GM19372 (cell line): ENCODE data around the gene MOB3B.
"Not testable (repeated sequence)": the region's sequence is repeated elsewhere in the genome, so short reads cannot be mapped to it uniquely, and the experiment has no call there.

ENCODE experiments used
- ATAC-seq: cut with Tn5 transposase; IDR thresholded peaks from one replicate; pipeline ENCODE4 v1.9.1; 2021; ENCODE audit warnings: mild to moderate bottlenecking, low read depth, moderate library complexity; ENCODE audit not compliant: unreplicated experiment

Gene MOB3B

DNA sequence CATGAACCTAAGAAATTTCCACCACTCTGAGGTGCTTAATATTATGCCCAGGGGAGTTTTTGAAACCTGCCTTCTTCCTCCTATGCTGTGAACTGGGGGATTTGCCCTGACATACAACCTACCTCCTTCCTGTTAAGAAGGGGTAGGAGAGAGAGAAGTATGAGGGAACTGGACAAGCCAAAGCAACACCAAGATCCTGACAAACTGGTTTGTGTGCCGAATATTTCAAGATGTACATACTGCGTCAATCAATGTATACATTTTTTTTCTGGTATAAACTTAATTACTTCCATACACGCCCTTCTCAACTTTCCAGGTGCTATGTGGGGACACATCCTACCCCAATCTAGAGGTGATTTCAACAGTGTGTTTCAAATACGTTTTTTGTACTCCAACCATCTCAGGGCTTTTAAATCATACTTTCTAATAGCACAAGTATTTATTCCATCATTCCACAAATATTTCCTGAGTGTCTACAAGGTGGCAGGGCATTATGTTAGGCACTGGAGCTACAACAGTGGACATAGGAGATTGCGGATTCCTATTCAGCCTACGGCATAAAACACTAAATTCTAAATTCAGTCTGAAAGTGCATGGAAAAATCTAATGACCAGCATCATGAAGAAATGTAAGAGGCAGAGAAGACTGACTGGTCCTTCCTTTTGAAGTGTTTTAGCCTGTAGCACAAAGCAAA lies 75.6 kb downstream of the MOB3B start:
- ATAC-seq = no peak

DNA sequence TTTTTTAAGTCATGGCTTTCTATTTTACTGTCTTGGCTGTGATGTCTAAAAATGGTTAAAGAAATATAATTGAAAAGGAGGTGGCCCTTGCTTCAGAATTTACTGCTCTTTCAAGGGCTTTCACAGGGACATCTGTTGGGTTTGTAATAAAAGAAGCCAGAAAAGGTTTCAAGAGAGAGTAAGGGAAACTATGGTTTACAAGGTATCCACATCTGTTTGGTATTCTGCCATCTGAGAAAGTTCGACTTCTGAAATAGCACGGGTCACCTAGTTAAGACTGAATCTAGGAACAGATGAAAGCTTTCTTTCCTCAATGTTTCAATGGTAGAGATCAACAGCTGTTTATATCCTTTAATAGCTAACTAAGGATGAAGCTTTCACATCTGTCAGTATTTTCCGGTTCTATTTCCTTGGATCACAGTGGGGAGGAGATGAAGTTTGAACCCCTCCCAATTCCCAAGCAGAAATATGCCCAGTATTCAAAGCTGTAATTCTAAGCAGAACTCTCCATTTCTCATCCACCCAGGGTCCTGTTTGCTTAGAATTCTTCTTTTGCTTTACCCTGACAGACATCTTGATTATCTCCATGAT lies 78.3 kb downstream of the MOB3B start:
- no peak for ATAC-seq

DNA sequence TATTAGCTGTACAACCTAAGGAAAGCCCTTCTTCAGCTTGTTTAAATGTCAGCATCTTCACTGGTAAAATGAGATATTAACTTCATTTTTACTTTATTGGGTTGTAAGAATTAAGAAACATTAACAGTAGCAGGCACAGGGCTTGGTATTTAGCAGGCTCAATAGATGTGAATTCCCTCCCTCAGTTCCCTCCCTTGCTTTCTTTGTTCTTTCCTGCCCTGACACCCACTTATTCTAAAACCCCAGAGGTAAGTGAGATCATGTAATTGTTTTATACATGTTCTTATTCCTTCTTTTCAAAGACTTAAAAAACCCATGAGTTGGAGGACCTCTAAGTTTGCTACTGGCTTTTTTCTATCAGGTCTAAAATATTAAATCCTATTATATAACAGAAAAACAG lies 78.9 kb downstream of the MOB3B start:
- ATAC-seq = no peak

DNA sequence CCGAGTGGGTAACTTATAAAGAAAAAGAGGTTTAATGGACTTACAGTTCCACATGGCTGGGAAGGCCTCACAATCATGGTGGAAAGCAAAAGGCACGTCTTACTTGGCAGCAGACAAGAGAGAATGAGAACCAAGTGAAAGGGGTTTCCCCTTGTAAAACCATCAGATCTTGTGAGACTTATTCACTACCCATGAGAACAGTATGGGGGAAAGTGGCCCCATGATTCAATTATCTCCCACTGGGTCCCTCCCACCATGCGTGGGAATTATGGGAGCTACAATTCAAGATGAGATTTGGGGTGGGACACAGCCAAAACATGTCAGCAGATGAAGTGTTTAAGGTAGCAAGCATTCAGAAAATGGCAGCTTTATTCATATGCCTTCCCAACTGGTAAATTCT lies 81.3 kb downstream of the MOB3B start:
- ATAC-seq = not testable (repeated sequence)

DNA sequence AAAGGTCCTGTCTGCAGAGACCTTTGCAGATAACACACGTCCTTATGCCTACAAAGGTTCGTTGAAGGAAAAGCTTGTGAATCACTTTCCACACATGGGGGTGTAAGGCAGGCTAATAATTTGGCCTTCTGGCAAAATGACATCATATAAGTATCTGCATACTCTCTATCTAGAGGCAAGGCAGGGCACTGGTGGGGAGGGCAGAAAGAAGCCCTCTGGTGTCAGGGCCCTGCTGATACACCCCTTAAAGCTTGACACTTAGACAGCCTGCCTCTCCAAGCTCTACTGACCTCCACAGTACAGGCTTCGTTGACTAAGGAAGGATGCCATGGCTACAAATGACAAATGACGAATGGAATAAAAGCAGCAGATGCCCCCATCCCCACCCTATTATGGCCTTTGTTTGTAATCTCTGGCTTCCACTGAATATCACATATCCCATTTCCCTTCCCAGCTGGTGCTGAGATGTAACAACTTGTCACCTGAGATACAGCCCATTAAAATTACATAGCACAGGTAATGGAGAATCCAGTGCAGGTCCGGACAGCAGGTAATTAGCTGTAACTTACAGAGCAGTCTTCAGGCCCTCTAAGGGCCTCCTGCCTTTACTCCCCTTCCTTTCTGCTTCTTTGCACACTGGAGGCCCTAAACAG lies 82.5 kb downstream of the MOB3B start:
- ATAC-seq = no peak

DNA sequence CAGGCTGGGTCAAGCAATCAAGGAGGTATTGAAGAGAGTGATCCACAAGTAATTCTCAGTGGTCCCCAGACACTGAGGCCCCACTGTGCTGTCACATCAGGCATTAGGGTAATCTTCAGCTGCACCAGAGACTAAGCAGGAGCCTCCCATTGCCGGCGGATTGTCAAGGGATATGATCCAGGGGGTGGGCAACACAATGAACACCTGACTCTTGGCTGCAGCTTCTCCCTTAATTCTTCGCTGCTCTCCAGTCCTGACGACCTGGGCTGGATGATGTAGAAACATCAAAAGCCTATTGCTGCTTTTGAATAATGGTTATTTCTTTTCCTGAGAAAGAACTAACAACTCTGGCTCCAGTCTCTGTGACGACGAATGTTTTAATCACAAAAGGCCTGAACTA lies 83.9 kb downstream of the MOB3B start:
- ATAC-seq = no peak

DNA sequence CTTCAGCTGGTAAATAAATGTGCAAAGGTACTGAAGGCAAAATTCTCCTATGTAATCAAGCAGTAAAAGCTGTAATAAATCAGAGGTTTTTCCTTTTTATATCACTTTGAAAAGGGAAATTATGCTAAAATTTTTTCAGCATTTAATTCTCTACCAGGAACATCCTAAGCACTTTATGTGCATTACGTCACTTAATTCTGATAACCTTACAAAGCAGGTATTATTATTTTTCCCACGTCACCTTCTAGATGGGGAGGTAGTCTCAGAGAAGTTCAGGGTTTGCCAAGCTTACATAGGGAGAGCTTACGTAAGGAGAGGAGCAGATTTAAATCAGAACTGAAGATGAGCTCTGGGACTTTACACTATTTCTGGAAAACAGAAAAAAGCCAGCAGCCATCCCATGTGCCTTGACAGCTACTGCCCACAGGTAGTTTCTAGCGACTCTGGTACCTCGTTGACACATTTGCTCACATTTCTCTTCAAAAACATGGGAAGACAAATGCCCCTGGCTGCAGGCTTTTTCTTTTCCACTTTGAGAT lies 84.5 kb downstream of the MOB3B start:
- no peak for ATAC-seq

DNA sequence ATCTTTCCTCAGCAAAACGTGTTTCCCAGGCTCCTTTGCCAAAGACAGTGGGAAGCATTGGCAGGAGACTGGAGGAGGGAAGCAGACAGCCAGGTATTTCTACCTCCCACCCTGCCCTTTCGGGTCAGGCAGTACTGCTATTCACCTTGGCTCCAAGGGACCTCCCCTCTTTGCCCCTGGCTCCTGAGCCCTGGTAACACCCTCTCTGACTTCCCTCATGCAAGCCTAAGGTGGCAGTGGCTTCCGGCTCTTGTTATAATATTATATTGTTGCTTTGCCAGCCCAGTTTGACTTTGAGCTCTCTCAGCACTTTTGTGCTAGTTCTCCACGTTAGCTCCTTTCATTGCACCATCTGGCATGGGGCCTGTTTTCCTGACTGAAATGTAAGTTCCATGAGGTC lies 87.2 kb downstream of the MOB3B start:
- no peak for ATAC-seq

DNA sequence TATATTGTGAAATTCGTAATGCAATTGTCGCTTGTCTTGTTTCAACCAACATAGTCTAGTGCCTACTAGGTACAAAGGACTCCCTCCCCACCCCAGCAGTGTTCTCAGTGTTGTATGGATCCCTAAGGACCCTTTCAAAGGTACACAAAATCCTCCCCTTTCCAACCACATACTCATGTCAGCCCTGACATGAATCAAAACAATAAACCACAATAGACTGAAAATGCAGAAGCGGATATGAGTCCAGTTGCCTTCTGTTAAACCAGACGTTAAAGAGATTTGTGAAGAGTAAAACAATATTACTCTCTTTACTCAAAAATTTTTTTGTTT lies 87.9 kb downstream of the MOB3B start:
- peak; percentile 94 for ATAC-seq

DNA sequence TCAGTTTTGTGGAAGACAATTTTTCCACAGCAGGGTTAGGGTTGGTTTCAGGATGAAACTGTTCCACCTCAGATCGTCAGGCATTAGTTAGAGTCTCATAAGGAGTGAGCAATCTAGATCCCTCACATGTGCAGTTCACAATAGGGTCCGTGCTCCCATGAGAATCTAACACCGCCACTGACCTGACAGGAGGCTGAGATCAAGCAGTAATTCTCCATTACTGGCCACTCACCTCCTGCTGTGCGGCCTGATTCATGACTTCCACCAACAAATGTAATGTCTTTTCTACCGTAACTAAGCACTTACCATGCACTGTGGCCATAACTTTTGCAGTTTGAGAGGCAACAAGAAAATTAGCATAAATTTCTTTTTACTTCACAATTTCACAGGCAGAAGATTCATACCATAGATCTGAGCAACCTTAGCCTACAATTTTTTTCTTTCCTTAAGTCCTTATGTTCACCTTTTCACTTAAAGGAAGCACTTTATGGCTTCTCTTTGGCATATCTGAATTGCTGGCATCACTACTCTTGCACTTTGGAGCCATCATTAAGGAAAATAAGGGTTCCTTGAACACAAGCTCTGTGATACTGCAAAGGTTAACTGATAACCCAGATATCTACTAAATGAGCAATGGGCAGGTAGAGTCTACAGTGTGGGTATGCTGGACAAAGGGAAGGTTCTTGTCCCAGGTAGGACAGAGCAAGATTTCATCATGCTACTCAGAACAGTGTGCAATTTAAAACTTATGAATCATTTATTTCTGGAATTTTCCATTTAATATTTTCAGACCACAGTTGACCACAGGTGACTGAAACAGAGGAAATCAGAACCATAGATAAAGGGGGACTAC lies 88.5 kb downstream of the MOB3B start:
- no peak for ATAC-seq

DNA sequence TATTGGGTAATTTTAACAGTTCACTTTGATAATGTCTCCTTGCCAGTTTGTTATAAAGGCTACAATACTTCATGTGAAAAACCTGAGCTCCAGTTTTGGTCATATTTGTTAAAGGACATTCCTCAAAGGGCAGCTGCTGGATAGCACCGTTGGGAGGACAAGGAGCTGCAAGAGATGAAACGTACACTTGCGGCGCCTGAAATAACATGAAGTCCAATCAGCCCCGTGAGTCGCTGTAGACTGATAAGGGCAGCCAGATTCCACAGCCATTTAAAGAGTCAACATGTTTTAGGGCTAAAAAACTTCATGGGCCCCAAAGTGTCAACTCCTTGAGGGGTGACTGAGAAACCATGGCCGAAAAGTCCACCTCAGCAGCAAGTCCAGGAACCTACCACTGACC lies 91.1 kb downstream of the MOB3B start:
- ATAC-seq = no peak

DNA sequence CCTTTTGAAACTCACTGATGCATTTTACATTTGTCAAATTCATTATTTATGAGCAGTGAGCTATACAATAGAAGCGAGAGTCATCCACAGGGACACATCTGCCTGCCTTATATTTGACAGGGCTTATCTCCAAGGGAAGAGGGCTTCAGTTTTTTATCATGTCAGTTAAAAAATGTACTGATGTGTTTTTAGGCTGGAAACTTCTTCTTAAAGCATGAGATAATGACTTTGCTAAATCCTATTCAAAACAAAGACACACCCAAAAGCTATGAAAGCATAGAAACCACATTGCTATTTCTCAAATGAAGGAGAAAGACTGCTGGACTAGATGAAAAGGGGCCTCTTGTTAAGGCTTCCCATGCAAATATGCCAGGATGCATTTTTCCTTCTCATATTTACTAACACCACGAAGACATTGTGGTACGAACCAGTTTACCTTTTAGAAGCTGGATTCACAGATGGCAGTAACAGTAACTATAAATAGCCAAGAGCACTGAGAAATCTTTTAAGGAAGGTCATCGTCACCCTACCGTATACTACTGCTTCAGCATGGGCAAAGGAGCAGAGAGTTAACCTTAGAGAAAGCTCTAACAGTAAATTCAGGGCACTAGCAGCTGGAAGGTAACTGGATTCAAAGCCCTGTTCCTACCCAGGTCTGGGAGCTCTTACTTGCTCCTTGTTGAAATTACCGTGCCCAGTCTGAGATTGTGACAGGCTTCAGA lies 91.8 kb downstream of the MOB3B start:
- ATAC-seq = no peak

DNA sequence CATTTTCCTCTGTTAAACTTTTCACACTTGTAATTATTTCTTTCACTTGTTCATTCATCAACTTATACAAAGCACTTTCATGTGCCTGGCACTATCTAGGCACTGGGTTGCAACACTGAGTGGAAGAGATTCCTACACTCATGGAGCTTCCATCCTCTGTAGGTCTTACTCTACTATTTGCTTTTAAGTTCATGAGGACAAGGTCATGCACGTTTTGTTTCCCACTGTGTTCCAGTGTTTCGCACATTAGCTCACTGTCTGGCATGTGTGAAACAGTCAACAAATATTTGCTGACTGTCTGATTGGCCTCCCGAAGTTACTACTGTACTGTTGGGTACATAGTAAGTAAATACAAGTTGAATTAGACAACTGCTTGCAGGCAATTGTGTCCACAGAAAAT lies 93.4 kb downstream of the MOB3B start:
- no peak for ATAC-seq

DNA sequence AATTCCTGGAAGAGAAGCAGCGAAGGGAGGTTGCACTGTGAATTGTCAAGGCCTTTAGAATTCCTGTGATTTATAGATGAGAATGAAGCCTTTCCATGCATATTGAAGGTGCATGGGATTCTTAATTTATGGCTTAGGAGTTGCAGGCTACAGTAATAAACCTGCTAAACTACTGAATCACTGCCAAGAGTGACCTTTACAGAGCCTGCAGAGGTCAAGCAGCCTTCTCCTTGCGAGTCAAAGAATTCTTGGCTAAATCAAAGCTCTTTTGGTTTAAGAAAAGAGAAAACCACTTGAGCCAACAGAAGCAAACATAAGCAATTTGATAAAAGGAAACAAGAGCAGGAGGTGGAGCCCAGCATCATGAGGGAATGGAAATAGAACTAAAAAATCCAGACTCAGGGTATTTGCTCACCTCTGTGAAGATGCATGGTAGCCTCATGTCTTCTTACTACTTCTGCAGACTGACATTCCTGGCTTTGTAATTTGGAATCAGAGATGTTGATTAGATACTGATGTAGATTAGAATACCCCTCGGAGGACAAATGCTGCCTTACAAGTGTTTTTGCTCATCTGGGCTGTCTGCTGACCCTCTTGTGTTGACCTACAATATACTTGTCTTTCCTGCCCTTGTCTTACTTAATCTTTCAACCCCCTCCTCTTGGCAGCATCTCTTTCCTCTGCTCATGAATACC lies 95.8 kb downstream of the MOB3B start:
- no peak for ATAC-seq

DNA sequence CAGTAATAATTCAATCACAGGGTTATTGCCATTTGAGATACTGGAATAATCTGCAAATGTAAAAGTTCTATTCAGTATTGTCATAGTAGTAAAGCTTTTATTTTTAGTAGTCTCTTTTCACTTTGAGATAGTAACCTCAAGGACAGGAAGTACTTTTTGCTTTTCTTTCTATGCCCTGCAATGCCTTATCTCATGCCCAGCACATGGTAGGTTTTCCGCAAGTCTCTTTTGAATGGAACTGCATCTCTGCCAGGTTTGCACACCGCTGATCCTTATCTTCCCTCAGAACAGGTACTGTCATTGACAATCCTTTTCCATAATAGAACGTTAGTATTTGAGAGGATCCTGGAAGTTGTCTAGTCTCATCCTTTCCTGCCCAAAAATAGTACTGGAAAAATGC lies 97.3 kb downstream of the MOB3B start:
- ATAC-seq = no peak

DNA sequence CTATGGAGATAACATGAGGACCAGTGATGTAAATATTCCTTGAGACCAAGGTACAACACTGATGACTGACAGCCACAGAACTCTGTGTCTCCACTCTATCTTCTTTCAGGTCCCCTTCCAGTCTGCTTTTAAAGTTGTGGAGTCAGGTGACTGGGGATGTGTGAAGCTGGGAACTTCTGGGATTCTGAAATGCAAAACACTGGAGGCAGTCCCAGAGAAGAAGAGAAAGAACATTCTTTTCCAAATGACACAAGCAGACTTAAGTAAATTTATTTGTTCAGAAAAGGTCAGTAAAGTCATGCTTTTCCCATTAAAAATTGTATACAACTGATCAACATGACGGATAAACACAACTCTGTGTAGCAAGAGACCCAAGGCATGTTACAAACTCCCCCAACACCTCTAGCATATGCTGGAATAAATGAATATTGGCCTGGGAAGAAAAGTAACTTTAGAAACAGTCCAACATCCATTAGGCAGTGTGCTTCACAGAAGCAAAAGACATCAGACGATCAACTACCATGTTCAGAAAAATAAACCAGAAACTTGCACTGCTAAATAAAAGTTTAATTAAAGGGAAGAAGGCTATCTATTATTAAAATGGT lies 98.0 kb downstream of the MOB3B start:
- no peak for ATAC-seq

DNA sequence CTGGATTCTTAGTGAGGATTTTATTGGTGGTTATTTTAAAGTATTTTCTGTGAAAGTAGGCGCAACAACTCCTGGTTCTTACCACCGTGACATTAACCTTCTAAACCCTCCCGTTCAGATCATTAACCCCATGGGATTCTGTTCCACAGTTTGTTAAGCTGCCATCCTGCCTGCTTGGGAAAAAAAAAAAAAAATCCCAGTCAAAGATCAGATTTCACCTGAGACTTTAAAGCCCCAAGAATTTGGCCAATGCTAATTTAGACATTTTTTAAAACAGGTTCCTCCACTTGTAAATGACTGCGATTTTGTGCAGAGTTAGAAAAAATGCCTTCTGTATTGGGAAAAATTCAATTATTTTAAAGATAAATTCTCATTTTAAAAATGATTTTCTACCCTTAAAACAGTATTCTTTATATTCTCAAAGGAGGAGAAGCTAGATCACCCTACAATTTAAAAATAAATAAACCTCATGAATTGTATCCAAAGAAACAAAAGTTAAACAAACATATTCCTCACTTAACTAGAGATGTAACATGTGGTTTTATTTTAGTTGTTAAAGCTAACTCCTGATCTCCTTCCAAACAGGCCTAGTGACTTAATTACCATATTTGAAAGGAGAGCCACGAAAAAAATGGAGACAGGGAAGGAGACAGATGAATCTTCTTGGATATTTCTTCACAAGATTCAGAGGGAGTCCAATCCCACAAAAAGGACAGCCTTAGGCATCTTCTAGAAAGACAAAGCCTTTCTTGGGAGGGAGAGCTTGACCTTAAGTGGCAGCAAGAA lies 98.7 kb downstream of the MOB3B start:
- ATAC-seq = no peak

DNA sequence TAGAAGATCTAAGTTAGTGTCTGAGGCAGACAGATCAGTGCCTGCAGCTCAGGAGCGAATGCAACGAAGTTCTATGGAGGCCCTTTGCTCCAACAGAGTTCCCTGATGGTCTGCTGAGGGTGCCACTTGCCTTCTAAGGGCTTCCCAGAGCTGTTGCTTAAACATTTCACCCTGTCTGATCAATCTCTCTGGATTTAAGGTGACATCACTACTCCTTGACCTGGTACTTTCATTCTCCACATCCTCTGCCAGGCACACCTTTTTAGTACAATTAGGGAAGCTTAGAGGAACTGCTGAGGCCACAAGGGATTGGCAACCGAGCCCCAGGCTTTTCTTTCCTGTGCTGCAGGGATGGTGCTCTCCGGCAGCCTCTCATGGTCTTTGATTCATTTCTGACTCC lies 99.7 kb downstream of the MOB3B start:
- no peak for ATAC-seq

DNA sequence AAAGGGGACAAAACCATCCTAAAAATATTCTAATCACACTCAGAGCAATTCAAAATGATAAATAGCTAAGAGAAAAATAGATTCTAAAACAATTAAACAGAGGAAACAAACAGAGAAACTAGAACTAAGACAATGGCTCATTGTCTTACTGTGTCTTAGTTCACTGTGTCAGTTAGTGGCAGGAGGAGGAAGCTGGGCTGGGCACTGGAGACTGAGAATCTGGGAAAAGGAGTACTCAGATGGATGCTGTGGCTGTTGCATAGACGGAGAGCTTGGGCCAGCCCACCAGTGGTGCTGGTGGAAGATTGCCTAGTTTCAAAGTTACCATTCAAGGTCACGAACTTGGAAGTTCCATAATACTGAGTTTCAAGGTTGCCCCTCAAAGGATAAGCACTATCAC lies 100.2 kb downstream of the MOB3B start:
- no peak for ATAC-seq
